ENCODE results near the gene PXDC1. TPM values are rescaled to one million over a fixed set of nuclear protein-coding genes. Genes with fewer than 3 reads are reported as not detected.
"Not testable (repeated sequence)": the region's sequence is repeated elsewhere in the genome, so short reads cannot be mapped to it uniquely, and the experiment has no call there.

The PXDC1 gene
- total RNA-seq, 8 experiments from 2014 or later = 4.3 to 88.6 (median 28.6) TPM

GRCh38 chr6:3725145-3726047 is 26.1 kb downstream of the PXDC1 start:
- whole genome bisulfite sequencing, 10 experiments = 45 to 96% (median 75%) methylated on average over 1 to 5 of the region's 33 CpGs; no CpG with 5 or more reads in 2 of the 10 experiments
- no peak overlapping the region for H3K4me3 ChIP-seq
- no peak overlapping the region for H3K27ac ChIP-seq
- H3K4me1 ChIP-seq (replicated peaks in 1 of 2) = peaks cover 11 to 14% of the 10 kb centered on the region in 2 donors
- peak in 5 of 8 experiments; percentile 2 to 65 (median 52) for ATAC-seq (replicated peaks in 6 of 8)
- in situ Hi-C loops (cut with MboI; ENCODE audit: low pct_unique_long_range_greater_than_20kb in 2 of 9, low sequenced_read_pairs in 9 of 9, unreplicated experiment in 9 of 9) = loop anchor here in 6 of 9 experiments (25.0 kb wide), 5 partner anchors 262 to 588 kb away; a partner anchor contains a TSS

GRCh38 chr6:3724451-3725144 is 26.9 kb downstream of the PXDC1 start:
- Histone ChIP-seq H3K4me1 (replicated peaks in 1 of 2) (peaks cover 11 to 14% of the 10 kb centered on the region in 2 donors), H3K4me3 (no peak overlapping the region), H3K27ac (no peak overlapping the region)
- peak in 3 of 8 experiments; percentile 4 to 26 (median 8) for ATAC-seq (replicated peaks in 6 of 8)
- 40 to 95% (median 83%) methylated on average over 1 to 11 of the region's 22 CpGs; no CpG with 5 or more reads in 2 of the 10 experiments for WGBS, 10 experiments
- in situ Hi-C loops (cut with MboI; ENCODE audit: low pct_unique_long_range_greater_than_20kb in 2 of 9, low sequenced_read_pairs in 9 of 9, unreplicated experiment in 9 of 9) = loop anchor here in 6 of 9 experiments (25.0 kb wide), 5 partner anchors 263 to 587 kb away; a partner anchor contains a TSS

GRCh38 chr6:3723966-3724365 is 27.5 kb downstream of the PXDC1 start:
- no peak overlapping the region for H3K4me3 ChIP-seq
- no peak overlapping the region for H3K27ac ChIP-seq
- ATAC-seq (replicated peaks in 6 of 8) = peak in 4 of 8 experiments; percentile 15 to 39 (median 24)
- H3K4me1 ChIP-seq (replicated peaks in 1 of 2) = peaks cover 11 to 14% of the 10 kb centered on the region in 2 donors
- in situ Hi-C loops (cut with MboI; ENCODE audit: low pct_unique_long_range_greater_than_20kb in 2 of 9, low sequenced_read_pairs in 9 of 9, unreplicated experiment in 9 of 9) = no loop called here
- 71 to 100% (median 80%) methylated on average over 1 to 6 of the region's 18 CpGs; no CpG with 5 or more reads in 3 of the 10 experiments for WGBS, 10 experiments

- in situ Hi-C loops (cut with MboI; ENCODE audit: low pct_unique_long_range_greater_than_20kb in 2 of 9, low sequenced_read_pairs in 9 of 9, unreplicated experiment in 9 of 9) = no loop called here
- no peak overlapping the region for H3K4me3 ChIP-seq
- ATAC-seq (replicated peaks in 6 of 8) = peak in 2 of 8 experiments; percentile 14 to 45
- H3K27ac ChIP-seq = no peak overlapping the region
- H3K4me1 ChIP-seq (replicated peaks in 1 of 2) = peaks cover 11 to 14% of the 10 kb centered on the region in 2 donors
- WGBS, 10 experiments = 97 to 100% (median 100%) methylated on average over 2 to 5 of the region's 8 CpGs; no CpG with 5 or more reads in 7 of the 10 experiments
Measured at GRCh38 chr6:3723251-3723650, 28.3 kb downstream of the PXDC1 start.

DNA sequence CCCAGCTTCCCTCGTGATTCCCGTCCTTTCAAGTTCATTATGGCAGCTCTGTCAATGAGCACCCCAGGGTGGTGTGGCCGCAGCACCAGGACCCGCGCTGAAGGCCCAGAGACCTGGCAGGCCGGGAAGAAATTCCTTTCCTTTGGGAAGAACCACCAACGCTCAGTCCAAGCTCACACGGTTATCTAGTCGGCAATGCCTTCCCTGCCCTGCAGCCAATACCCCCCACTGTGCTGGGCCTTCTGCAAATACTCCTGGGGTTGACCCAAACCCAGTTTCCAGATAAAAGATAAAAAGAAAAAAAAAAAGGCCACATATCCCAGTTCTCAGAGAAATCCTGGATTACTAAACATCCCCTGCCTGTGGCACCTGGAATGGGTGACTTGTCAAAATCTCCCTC is 28.7 kb downstream of the PXDC1 start:
- WGBS, 10 experiments = 40 to 100% (median 71%) methylated on average over 1 to 7 of the region's 9 CpGs; no CpG with 5 or more reads in 2 of the 10 experiments
- no peak overlapping the region for H3K27ac ChIP-seq
- H3K4me1 ChIP-seq (replicated peaks in 1 of 2) = peaks cover 11 to 14% of the 10 kb centered on the region in 2 donors
- no peak overlapping the region for H3K4me3 ChIP-seq
- in situ Hi-C loops (cut with MboI; ENCODE audit: low pct_unique_long_range_greater_than_20kb in 2 of 9, low sequenced_read_pairs in 9 of 9, unreplicated experiment in 9 of 9) = no loop called here
- peak in 1 of 8 experiments; percentile 4 for ATAC-seq (replicated peaks in 6 of 8)

GRCh38 chr6:3721810-3722621 is 29.5 kb downstream of the PXDC1 start:
- ATAC-seq (replicated peaks in 6 of 8) = peak in 3 of 8 experiments; percentile 47 to 69 (median 65)
- in situ Hi-C loops (cut with MboI; ENCODE audit: low pct_unique_long_range_greater_than_20kb in 2 of 9, low sequenced_read_pairs in 9 of 9, unreplicated experiment in 9 of 9) = no loop called here
- Histone ChIP-seq H3K4me1 (replicated peaks in 1 of 2) (peaks cover 11 to 14% of the 10 kb centered on the region in 2 donors), H3K4me3 (no peak overlapping the region), H3K27ac (no peak overlapping the region)
- 0 to 64% (median 22%) methylated on average over 1 to 10 of the region's 11 CpGs for WGBS, 10 experiments

DNA sequence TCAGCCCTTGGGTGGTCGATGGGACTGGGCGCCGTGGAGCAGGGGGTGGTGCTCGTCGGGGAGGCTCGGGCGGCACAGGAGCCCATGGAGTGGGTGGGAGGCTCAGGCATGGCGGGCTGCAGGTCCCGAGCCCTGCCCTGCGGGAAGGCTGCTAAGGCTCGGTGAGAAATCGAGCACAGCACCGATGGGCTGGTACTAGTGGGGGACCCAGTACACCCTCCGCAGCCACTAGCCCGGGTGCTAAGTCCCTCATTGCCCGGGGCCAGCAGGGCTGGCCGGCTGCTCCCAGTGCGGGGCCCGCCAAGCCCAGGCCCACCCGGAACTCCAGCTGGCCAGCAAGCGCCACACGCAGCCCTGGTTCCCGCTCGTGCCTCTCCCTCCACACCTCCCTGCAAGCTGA is 30.7 kb downstream of the PXDC1 start:
- in situ Hi-C loops (cut with MboI; ENCODE audit: low pct_unique_long_range_greater_than_20kb in 2 of 9, low sequenced_read_pairs in 9 of 9, unreplicated experiment in 9 of 9); H3K27ac ChIP-seq; ATAC-seq (replicated peaks in 6 of 8); H3K4me1 ChIP-seq (replicated peaks in 1 of 2); H3K4me3 ChIP-seq: not testable (repeated sequence)
- WGBS, 10 experiments = no CpG with 5 or more reads among the region's 24 CpGs

DNA sequence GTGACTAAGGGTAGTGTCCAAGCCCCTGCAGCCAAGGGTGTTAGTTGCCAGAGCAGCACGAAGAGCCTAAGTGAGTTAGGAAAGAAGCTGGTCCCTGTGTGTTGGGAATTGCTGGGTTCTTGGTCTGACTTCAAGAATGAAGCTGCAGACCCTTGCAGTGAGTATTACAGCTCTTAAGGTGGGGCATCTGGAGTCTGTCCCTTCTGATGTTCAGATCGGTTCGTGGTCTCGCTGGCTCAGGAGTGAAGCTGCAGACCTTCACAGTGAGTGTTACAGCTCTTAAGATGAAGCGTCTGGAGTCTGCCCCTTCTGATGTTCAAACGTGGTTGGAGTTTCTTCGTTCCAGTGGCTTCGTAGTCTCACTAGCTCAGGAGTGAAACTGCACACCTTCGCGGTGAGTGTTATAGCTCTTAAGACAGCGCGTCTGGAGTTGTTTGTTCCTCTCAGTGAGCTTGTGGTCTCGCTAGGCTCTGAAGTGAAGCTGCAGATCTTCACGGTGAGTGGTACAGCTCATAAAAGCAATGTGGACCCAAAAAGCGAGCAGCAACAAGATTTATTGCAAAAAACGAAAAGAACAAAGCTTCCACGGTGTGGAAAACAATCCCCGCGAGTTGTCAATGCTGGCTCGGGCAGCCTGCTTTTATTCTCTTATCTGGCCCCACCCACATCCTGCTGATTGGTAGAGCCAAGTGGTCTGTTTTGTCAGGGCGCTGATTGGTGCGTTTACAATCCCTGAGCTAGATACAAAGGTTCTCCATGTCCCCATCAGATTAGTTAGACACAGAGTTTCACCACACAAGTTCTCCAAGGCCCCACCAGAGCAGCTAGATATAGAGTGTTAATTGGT is 31.8 kb downstream of the PXDC1 start:
- WGBS, 10 experiments = 59 to 100% (median 81%) methylated on average over 1 to 13 of the region's 22 CpGs; no CpG with 5 or more reads in 2 of the 10 experiments
- H3K4me1 ChIP-seq (replicated peaks in 1 of 2) = peaks cover 0 to 6% of the 10 kb centered on the region in 2 donors
- no peak overlapping the region for H3K4me3 ChIP-seq
- in situ Hi-C loops (cut with MboI; ENCODE audit: low pct_unique_long_range_greater_than_20kb in 2 of 9, low sequenced_read_pairs in 9 of 9, unreplicated experiment in 9 of 9) = no loop called here
- ATAC-seq (replicated peaks in 6 of 8) = no peak
- H3K27ac ChIP-seq = no peak overlapping the region

DNA sequence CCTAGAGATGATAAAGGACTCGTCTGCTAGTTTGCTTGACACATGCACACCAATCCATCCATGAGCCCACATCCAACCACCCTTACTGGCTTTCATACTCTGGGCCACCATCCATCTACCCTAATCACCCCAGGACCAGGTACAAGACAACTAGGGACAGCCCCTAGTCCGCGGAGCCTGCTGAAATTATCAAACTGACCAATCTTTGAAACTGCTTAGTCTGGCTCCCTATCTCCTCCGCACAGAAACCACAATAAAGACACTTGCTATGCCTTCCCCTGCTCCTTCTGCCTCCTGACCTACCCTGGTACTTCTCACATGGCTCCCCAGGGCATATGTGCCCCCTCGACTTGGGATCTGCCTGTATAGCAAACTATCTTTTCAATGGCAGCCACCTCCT is 33.1 kb downstream of the PXDC1 start:
- peaks cover 0 to 6% of the 10 kb centered on the region in 2 donors for H3K4me1 ChIP-seq (replicated peaks in 1 of 2)
- WGBS, 10 experiments = 80 to 100% (median 90%) methylated on average over 1 to 5 of the region's 5 CpGs; no CpG with 5 or more reads in 2 of the 10 experiments
- no peak overlapping the region for H3K4me3 ChIP-seq
- in situ Hi-C loops (cut with MboI; ENCODE audit: low pct_unique_long_range_greater_than_20kb in 2 of 9, low sequenced_read_pairs in 9 of 9, unreplicated experiment in 9 of 9) = no loop called here
- no peak overlapping the region for H3K27ac ChIP-seq
- ATAC-seq (replicated peaks in 6 of 8) = no peak

GRCh38 chr6:3715285-3715684 is 36.2 kb downstream of the PXDC1 start:
- ATAC-seq (replicated peaks in 6 of 8) = peak in 2 of 8 experiments; percentile 41 to 70
- no peaks in the 10 kb centered on the region for H3K4me1 ChIP-seq (replicated peaks in 1 of 2)
- no peak overlapping the region for H3K4me3 ChIP-seq
- no peak overlapping the region for H3K27ac ChIP-seq
- 0 to 90% (median 44%) methylated on average over 1 of the region's 1 CpG; no CpG with 5 or more reads in 5 of the 10 experiments for WGBS, 10 experiments
- in situ Hi-C loops (cut with MboI; ENCODE audit: low pct_unique_long_range_greater_than_20kb in 2 of 9, low sequenced_read_pairs in 9 of 9, unreplicated experiment in 9 of 9) = no loop called here

DNA sequence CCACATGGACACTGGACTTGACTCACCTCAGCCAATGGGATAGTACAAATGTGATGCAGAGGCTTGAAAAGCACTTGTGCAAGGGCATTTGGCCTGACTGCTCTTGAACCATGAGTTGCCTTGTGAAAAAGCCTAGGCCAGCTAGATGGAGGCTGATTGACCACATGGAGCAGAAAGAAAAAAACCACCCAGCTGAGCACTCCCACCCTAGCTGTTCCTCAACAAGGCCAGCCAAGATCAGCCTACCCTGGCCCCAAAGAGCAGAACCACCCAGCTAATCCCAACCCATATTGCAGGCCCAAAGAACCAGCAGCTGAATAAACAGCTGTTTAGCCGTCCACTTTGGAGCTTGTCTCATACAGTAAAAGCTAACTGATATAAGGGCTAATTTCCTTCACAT is 36.7 kb downstream of the PXDC1 start:
- no peaks in the 10 kb centered on the region for H3K4me1 ChIP-seq (replicated peaks in 1 of 2)
- in situ Hi-C loops (cut with MboI; ENCODE audit: low pct_unique_long_range_greater_than_20kb in 2 of 9, low sequenced_read_pairs in 9 of 9, unreplicated experiment in 9 of 9) = no loop called here
- 60 to 100% (median 94%) methylated on average over 1 of the region's 1 CpG; no CpG with 5 or more reads in 2 of the 10 experiments for WGBS, 10 experiments
- H3K27ac ChIP-seq = no peak overlapping the region
- ATAC-seq (replicated peaks in 6 of 8) = peak in 1 of 8 experiments; percentile 71
- no peak overlapping the region for H3K4me3 ChIP-seq
